Glutamatergic neuron (in vitro differentiated cells): ENCODE results near the gene DHRS1. TPM values are rescaled to one million over a fixed set of nuclear protein-coding genes. Genes with fewer than 3 reads are reported as not detected.
"Not testable (repeated sequence)": the region's sequence is repeated elsewhere in the genome, so short reads cannot be mapped to it uniquely, and the experiment has no call there.

Experiments used
- DNase-seq: peaks from one replicate; pipeline ENCODE4 v3.0.0; 2022
- H3K27ac Mint-ChIP-seq: one replicate; pipeline ENCODE4 v1.8.0; 2020; ENCODE audit warnings: mild to moderate bottlenecking, mixed read lengths, inconsistent platforms; ENCODE audit not compliant: unreplicated experiment
- H3K27me3 Mint-ChIP-seq: one replicate; pipeline ENCODE4 v1.8.0; 2020; ENCODE audit warnings: mild to moderate bottlenecking, moderate library complexity, mixed read lengths, inconsistent platforms; ENCODE audit not compliant: unreplicated experiment
- H3K36me3 Mint-ChIP-seq: one replicate; pipeline ENCODE4 v1.8.0; 2020; ENCODE audit warnings: mild to moderate bottlenecking, mixed read lengths, inconsistent platforms; ENCODE audit not compliant: unreplicated experiment
- H3K4me1 Mint-ChIP-seq: one replicate; pipeline ENCODE4 v1.8.0; 2020; ENCODE audit warnings: mild to moderate bottlenecking, low read depth, mixed read lengths, inconsistent platforms; ENCODE audit not compliant: unreplicated experiment
- H3K4me3 Mint-ChIP-seq: one replicate; pipeline ENCODE4 v1.8.0; 2020; ENCODE audit warnings: mild to moderate bottlenecking, mixed read lengths, inconsistent platforms; ENCODE audit not compliant: unreplicated experiment
- H3K9me3 Mint-ChIP-seq: one replicate; pipeline ENCODE4 v1.8.0; 2020; ENCODE audit warnings: mild to moderate bottlenecking, moderate library complexity, mixed read lengths, inconsistent platforms; ENCODE audit not compliant: unreplicated experiment
- total RNA-seq: library from RNA; stranded (reverse); fragmentation: NEBNext Ultra II Directional; extraction: Animal tissue kit (Norgen Biotek cat#: 25700); gene quantifications from one replicate; pipeline ENCODE4 v1.2.1, GENCODE V29; 2021; ENCODE audit not compliant: unreplicated experiment
- TF ChIP-seq, protein P1 (sequence below): fragments of 200-600 bp; sonication (generic); IDR thresholded peaks from one replicate; pipeline ENCODE4 v1.5.0; 2021; ENCODE audit not compliant: partially characterized antibody, unreplicated experiment

Gene DHRS1
- total RNA-seq, 1 donor from 2014 or later, result 25.1 TPM

- Mint-ChIP-seq H3K4me1 (peaks cover 10% of the 10 kb centered on the region), H3K9me3 (peaks cover 10% of the 10 kb centered on the region), H3K4me3 (peak overlapping the region; percentile 84), H3K36me3 (peaks cover 4% of the 10 kb centered on the region), H3K27ac (peak overlapping the region; percentile 69), H3K27me3 (peaks cover 30% of the 10 kb centered on the region)
- DNase-seq, result no peak
- TF ChIP-seq, protein P1, sequence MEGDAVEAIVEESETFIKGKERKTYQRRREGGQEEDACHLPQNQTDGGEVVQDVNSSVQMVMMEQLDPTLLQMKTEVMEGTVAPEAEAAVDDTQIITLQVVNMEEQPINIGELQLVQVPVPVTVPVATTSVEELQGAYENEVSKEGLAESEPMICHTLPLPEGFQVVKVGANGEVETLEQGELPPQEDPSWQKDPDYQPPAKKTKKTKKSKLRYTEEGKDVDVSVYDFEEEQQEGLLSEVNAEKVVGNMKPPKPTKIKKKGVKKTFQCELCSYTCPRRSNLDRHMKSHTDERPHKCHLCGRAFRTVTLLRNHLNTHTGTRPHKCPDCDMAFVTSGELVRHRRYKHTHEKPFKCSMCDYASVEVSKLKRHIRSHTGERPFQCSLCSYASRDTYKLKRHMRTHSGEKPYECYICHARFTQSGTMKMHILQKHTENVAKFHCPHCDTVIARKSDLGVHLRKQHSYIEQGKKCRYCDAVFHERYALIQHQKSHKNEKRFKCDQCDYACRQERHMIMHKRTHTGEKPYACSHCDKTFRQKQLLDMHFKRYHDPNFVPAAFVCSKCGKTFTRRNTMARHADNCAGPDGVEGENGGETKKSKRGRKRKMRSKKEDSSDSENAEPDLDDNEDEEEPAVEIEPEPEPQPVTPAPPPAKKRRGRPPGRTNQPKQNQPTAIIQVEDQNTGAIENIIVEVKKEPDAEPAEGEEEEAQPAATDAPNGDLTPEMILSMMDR, result no peak
Measured at GRCh38 chr14:24331731-24332267, 32.2 kb upstream of the DHRS1 start.

GRCh38 chr14:24330973-24331674, 31.5 kb upstream of the DHRS1 start:
- Mint-ChIP-seq H3K9me3 (peaks cover 10% of the 10 kb centered on the region), H3K27ac (no peak overlapping the region), H3K4me1 (peaks cover 10% of the 10 kb centered on the region), H3K4me3 (no peak overlapping the region), H3K27me3 (peaks cover 29% of the 10 kb centered on the region), H3K36me3 (peaks cover 4% of the 10 kb centered on the region)
- TF ChIP-seq, protein P1, result no peak
- DNase-seq, result no peak

DNA sequence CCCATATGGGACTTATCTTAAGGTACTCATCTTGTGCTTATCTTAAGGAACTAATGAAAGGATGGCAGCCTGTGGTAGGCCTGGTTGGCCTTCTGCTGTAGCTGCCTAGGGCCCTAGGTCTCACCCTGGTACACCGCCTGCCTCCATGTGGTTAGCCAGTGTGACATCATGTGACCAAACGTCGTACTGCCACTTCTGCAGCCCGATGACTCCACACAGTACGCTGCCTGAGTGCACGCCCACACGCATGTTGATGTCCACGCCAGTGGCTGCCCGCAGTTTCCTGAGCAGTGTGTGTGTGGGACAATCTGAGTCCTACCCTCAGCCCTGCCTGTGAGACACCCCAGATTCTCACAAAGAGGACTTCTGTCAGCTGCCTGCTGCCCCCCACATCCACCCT, 30.2 kb upstream of the DHRS1 start:
- Mint-ChIP-seq H3K4me1 (peaks cover 8% of the 10 kb centered on the region), H3K27me3 (peaks cover 23% of the 10 kb centered on the region), H3K4me3 (no peak overlapping the region), H3K9me3 (peaks cover 10% of the 10 kb centered on the region), H3K36me3 (peaks cover 4% of the 10 kb centered on the region), H3K27ac (no peak overlapping the region)
- no peak for DNase-seq
- TF ChIP-seq, protein P1, result no peak

GRCh38 chr14:24329073-24329663, 29.6 kb upstream of the DHRS1 start:
- no peak overlapping the region for H3K4me3 Mint-ChIP-seq
- H3K27ac Mint-ChIP-seq, result no peak overlapping the region
- peaks cover 9% of the 10 kb centered on the region for H3K9me3 Mint-ChIP-seq
- TF ChIP-seq, protein P1, result no peak
- H3K27me3 Mint-ChIP-seq, result peaks cover 21% of the 10 kb centered on the region
- no peak for DNase-seq
- peaks cover 6% of the 10 kb centered on the region for H3K4me1 Mint-ChIP-seq
- H3K36me3 Mint-ChIP-seq, result peaks cover 4% of the 10 kb centered on the region

DNA sequence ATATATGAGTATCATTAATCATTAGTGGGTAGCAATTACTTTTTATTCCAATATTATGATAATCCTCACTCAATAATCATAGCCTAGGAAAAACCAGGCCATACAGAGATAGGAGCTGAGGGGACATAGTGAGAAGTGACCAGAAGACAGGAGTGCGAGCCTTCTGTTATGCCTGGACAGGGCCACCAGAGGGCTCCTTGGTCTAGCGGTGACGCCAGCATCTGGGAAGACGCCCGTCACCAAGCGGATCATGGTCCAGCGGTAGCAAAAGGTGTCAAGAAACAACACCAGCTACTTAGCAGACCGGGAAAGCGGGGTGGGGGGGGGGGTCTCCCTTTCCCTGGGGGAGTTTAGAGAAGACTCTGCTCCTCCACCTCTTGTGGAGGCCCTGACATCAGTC, 28.3 kb upstream of the DHRS1 start:
- H3K4me3 Mint-ChIP-seq, H3K36me3 Mint-ChIP-seq, H3K9me3 Mint-ChIP-seq, H3K4me1 Mint-ChIP-seq, H3K27ac Mint-ChIP-seq: not testable (repeated sequence)
- peak; percentile 69 for DNase-seq
- TF ChIP-seq, protein P1, result peak; percentile 65
- peaks cover 17% of the 10 kb centered on the region for H3K27me3 Mint-ChIP-seq
